ENCODE results near the gene TOMM70. TPM values are rescaled to one million over a fixed set of nuclear protein-coding genes. Genes with fewer than 3 reads are reported as not detected.
A peak's percentile ranks its signal among the peaks of the same experiment; 100 is the strongest.

The TOMM70 gene
- total and polyA plus RNA-seq, 2 of the 13 experiments (the other 11 are each of a cell fraction or from before 2014, with no cell fraction given): 27.0 to 77.2 TPM

DNA sequence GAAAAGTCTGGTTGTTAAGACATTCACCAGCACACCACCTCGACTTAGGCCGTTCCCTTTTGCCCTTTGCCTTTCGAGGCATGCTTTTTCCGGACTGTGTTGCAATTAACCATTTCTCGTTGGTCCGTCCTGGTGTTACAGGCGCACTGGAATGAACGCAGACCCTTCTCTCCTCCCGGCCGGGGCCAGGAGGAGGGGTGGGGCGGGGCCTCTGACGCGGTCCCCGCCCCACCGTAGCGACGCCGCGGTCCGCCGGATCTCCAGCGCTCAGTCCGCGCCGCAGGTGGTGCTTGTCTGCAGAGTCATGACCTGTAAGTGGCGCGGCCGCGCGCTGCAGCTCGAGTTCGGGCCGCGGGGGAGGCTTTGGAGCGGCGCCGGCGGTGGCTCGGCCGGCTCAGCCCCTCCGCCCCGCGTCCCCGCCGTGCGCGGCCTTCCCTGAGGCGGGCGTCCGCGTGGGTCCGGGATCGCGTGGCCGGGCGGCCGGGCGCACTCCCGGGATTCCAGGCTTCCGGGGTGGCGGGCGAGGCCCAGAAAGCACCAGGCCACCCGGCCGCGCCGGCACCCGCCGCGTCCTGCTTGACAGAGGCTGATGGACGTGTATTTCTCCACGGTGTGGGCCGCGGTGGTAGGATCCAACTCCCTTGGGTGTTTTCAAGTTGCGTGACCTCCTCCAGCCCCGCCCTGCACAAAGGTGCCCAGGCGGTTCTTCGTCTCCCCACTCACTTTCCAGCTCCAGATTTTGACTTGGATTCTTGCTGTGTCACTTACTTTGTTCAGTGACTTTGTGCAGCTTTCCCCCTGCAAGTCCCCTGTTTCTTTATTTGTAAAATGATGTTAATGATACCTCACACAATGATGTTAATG is 66.2 kb downstream of the TOMM70 start, which contains the start of gene NIT2 (continued):
- TF ChIP-seq SP2 (CRISPR knock-in tag; IDR thresholded peaks at IDR 0.05) (no peak; the same call in 1 of the 2 replicates), ZNF572 (CRISPR knock-in tag; IDR thresholded peaks at IDR 0.05) (0 out of 2 replicates have a peak, but pooled peaks have one; percentile 43), NCOA2 (CRISPR knock-in tag; IDR thresholded peaks at IDR 0.05) (no peak; the same call in 1 of the 2 replicates), ZMYM2 (CRISPR knock-in tag; IDR thresholded peaks at IDR 0.05) (no peak; the same call in 1 of the 2 replicates), DNMT1 (CRISPR knock-in tag; IDR thresholded peaks at IDR 0.05) (0 out of 2 replicates have a peak, but pooled peaks have one; percentile 38), KAT8 (CRISPR knock-in tag; IDR thresholded peaks at IDR 0.05) (peak; percentile 82), ZKSCAN5 (CRISPR knock-in tag; IDR thresholded peaks at IDR 0.05) (no peak), HOXA7 (CRISPR knock-in tag; IDR thresholded peaks at IDR 0.05) (no peak), ZNF382 (CRISPR knock-in tag; IDR thresholded peaks at IDR 0.05; ENCODE audit: borderline replicate concordance) (no peak), ZNF740 (CRISPR knock-in tag; IDR thresholded peaks at IDR 0.05) (peak; percentile 35; the same call in 1 of the 2 replicates), CENPX (CRISPR knock-in tag; IDR thresholded peaks at IDR 0.05) (no peak), SATB2 (CRISPR knock-in tag; IDR thresholded peaks at IDR 0.05) (peak; percentile 82; the same call in 1 of the 2 replicates), HOXA9 (CRISPR knock-in tag; IDR thresholded peaks at IDR 0.05; ENCODE audit: borderline replicate concordance) (no peak; the same call in 1 of the 2 replicates), ZNF7 (CRISPR knock-in tag; IDR thresholded peaks at IDR 0.05) (no peak), KLF11 (CRISPR knock-in tag; IDR thresholded peaks at IDR 0.05) (no peak), ZNF766 (CRISPR knock-in tag; IDR thresholded peaks at IDR 0.05; ENCODE audit: borderline replicate concordance) (peak; percentile 94), HMG20A (CRISPR knock-in tag; IDR thresholded peaks at IDR 0.05; ENCODE audit: borderline replicate concordance) (no peak), ZNF232 (CRISPR knock-in tag; IDR thresholded peaks at IDR 0.05; ENCODE audit: borderline replicate concordance) (peak; percentile 29; the same call in 1 of the 2 replicates), MTA3 (CRISPR knock-in tag; IDR thresholded peaks at IDR 0.05) (no peak)
- TF ChIP-seq, protein P1, sequence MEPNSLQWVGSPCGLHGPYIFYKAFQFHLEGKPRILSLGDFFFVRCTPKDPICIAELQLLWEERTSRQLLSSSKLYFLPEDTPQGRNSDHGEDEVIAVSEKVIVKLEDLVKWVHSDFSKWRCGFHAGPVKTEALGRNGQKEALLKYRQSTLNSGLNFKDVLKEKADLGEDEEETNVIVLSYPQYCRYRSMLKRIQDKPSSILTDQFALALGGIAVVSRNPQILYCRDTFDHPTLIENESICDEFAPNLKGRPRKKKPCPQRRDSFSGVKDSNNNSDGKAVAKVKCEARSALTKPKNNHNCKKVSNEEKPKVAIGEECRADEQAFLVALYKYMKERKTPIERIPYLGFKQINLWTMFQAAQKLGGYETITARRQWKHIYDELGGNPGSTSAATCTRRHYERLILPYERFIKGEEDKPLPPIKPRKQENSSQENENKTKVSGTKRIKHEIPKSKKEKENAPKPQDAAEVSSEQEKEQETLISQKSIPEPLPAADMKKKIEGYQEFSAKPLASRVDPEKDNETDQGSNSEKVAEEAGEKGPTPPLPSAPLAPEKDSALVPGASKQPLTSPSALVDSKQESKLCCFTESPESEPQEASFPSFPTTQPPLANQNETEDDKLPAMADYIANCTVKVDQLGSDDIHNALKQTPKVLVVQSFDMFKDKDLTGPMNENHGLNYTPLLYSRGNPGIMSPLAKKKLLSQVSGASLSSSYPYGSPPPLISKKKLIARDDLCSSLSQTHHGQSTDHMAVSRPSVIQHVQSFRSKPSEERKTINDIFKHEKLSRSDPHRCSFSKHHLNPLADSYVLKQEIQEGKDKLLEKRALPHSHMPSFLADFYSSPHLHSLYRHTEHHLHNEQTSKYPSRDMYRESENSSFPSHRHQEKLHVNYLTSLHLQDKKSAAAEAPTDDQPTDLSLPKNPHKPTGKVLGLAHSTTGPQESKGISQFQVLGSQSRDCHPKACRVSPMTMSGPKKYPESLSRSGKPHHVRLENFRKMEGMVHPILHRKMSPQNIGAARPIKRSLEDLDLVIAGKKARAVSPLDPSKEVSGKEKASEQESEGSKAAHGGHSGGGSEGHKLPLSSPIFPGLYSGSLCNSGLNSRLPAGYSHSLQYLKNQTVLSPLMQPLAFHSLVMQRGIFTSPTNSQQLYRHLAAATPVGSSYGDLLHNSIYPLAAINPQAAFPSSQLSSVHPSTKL (CRISPR knock-in tag; IDR thresholded peaks at IDR 0.05): no peak
- TF ChIP-seq, protein P2, sequence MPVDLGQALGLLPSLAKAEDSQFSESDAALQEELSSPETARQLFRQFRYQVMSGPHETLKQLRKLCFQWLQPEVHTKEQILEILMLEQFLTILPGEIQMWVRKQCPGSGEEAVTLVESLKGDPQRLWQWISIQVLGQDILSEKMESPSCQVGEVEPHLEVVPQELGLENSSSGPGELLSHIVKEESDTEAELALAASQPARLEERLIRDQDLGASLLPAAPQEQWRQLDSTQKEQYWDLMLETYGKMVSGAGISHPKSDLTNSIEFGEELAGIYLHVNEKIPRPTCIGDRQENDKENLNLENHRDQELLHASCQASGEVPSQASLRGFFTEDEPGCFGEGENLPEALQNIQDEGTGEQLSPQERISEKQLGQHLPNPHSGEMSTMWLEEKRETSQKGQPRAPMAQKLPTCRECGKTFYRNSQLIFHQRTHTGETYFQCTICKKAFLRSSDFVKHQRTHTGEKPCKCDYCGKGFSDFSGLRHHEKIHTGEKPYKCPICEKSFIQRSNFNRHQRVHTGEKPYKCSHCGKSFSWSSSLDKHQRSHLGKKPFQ (CRISPR knock-in tag; IDR thresholded peaks at IDR 0.05; ENCODE audit: insufficient replicate concordance): no peak
- TF ChIP-seq, protein P3, sequence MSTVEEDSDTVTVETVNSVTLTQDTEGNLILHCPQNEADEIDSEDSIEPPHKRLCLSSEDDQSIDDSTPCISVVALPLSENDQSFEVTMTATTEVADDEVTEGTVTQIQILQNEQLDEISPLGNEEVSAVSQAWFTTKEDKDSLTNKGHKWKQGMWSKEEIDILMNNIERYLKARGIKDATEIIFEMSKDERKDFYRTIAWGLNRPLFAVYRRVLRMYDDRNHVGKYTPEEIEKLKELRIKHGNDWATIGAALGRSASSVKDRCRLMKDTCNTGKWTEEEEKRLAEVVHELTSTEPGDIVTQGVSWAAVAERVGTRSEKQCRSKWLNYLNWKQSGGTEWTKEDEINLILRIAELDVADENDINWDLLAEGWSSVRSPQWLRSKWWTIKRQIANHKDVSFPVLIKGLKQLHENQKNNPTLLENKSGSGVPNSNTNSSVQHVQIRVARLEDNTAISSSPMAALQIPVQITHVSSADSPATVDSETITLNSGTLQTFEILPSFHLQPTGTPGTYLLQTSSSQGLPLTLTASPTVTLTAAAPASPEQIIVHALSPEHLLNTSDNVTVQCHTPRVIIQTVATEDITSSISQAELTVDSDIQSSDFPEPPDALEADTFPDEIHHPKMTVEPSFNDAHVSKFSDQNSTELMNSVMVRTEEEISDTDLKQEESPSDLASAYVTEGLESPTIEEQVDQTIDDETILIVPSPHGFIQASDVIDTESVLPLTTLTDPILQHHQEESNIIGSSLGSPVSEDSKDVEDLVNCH (CRISPR knock-in tag; IDR thresholded peaks at IDR 0.05): no peak
